ENCODE measurements around the gene SLC25A21. TPM values are rescaled to one million over a fixed set of nuclear protein-coding genes. Genes with fewer than 3 reads are reported as not detected.
"Not testable (repeated sequence)": the region's sequence is repeated elsewhere in the genome, so short reads cannot be mapped to it uniquely, and the experiment has no call there.

Gene SLC25A21
- total and polyA plus RNA-seq, 4 donors = 0.65 to 1.4 (median 1.3) TPM; not detected in 1

- no CpG with 5 or more reads among the region's 2 CpGs for WGBS, 2 donors
- H3K4me1 ChIP-seq (ENCODE audit: control insufficient read depth in 1 of 2, insufficient read depth in 2 of 2, low read length in 2 of 2); intact Hi-C loops (cut with DNase I); H3K27ac ChIP-seq (ENCODE audit: low read depth in 1 of 2, low read length in 2 of 2); H3K36me3 ChIP-seq (ENCODE audit: control insufficient read depth in 1 of 2, insufficient read depth in 2 of 2, low read length in 1 of 2); DNase-seq; H3K4me3 ChIP-seq (ENCODE audit: low read length in 2 of 2); ATAC-seq (ENCODE audit: low FRiP score); H3K27me3 ChIP-seq (ENCODE audit: control insufficient read depth in 1 of 2, insufficient read depth in 2 of 2, low read length in 1 of 2); H3K9me3 ChIP-seq (ENCODE audit: control insufficient read depth, low read length): not testable (repeated sequence)
These were observed 10.1 kb downstream of the SLC25A21 start for GRCh38 chr14:37162307-37162706.

GRCh38 chr14:37157987-37158386 is 14.4 kb downstream of the SLC25A21 start:
- H3K9me3 ChIP-seq (ENCODE audit: control insufficient read depth, low read length) = peaks cover 2% of the 10 kb centered on the region
- H3K4me1 ChIP-seq (ENCODE audit: control insufficient read depth in 1 of 2, insufficient read depth in 2 of 2, low read length in 2 of 2) = no peaks in the 10 kb centered on the region
- DNase-seq (no peak), ATAC-seq (ENCODE audit: low FRiP score) (no peak)
- no peaks in the 10 kb centered on the region for H3K27me3 ChIP-seq (ENCODE audit: control insufficient read depth in 1 of 2, insufficient read depth in 2 of 2, low read length in 1 of 2)
- H3K4me3 ChIP-seq (ENCODE audit: low read length in 2 of 2) = no peak overlapping the region
- no peaks in the 10 kb centered on the region for H3K36me3 ChIP-seq (ENCODE audit: control insufficient read depth in 1 of 2, insufficient read depth in 2 of 2, low read length in 1 of 2)
- intact Hi-C loops (cut with DNase I) = no loop called here
- no peak overlapping the region for H3K27ac ChIP-seq (ENCODE audit: low read depth in 1 of 2, low read length in 2 of 2)
- 82 to 83% methylated on average over 2 of the region's 2 CpGs for WGBS, 2 donors

GRCh38 chr14:37153483-37153882 is 18.9 kb downstream of the SLC25A21 start:
- intact Hi-C loops (cut with DNase I) = loop anchor here in 1 of 2 donors (5.0 kb wide), 1 partner anchor 601 kb away; no protein-coding TSS in a partner anchor
- H3K27me3 ChIP-seq (ENCODE audit: control insufficient read depth in 1 of 2, insufficient read depth in 2 of 2, low read length in 1 of 2) = no peaks in the 10 kb centered on the region
- 81 to 83% methylated on average over 5 of the region's 5 CpGs for WGBS, 2 donors
- H3K36me3 ChIP-seq (ENCODE audit: control insufficient read depth in 1 of 2, insufficient read depth in 2 of 2, low read length in 1 of 2) = no peaks in the 10 kb centered on the region
- no peak overlapping the region for H3K4me3 ChIP-seq (ENCODE audit: low read length in 2 of 2)
- peaks cover 2% of the 10 kb centered on the region for H3K9me3 ChIP-seq (ENCODE audit: control insufficient read depth, low read length)
- H3K4me1 ChIP-seq (ENCODE audit: control insufficient read depth in 1 of 2, insufficient read depth in 2 of 2, low read length in 2 of 2) = no peaks in the 10 kb centered on the region
- ATAC-seq (ENCODE audit: low FRiP score) (no peak), DNase-seq (no peak)
- no peak overlapping the region for H3K27ac ChIP-seq (ENCODE audit: low read depth in 1 of 2, low read length in 2 of 2)

- Histone ChIP-seq H3K36me3 (ENCODE audit: control insufficient read depth in 1 of 2, insufficient read depth in 2 of 2, low read length in 1 of 2) (no peaks in the 10 kb centered on the region), H3K4me3 (ENCODE audit: low read length in 2 of 2) (no peak overlapping the region), H3K9me3 (ENCODE audit: control insufficient read depth, low read length) (peaks cover 2% of the 10 kb centered on the region), H3K27me3 (ENCODE audit: control insufficient read depth in 1 of 2, insufficient read depth in 2 of 2, low read length in 1 of 2) (no peaks in the 10 kb centered on the region), H3K27ac (ENCODE audit: low read depth in 1 of 2, low read length in 2 of 2) (no peak overlapping the region), H3K4me1 (ENCODE audit: control insufficient read depth in 1 of 2, insufficient read depth in 2 of 2, low read length in 2 of 2) (no peaks in the 10 kb centered on the region)
- no peak for DNase-seq
- ATAC-seq (ENCODE audit: low FRiP score) = no peak
- intact Hi-C loops (cut with DNase I) = loop anchor here in 1 of 2 donors (5.0 kb wide), 1 partner anchor 601 kb away; no protein-coding TSS in a partner anchor
- 21 to 23% methylated on average over 1 of the region's 1 CpG for WGBS, 2 donors
These were observed 19.4 kb downstream of the SLC25A21 start for GRCh38 chr14:37153005-37153404.

- peak; percentile 73 for ATAC-seq (ENCODE audit: low FRiP score)
- intact Hi-C loops (cut with DNase I) = loop anchor here (2.0 to 5.0 kb wide), 2 partner anchors 504 to 598 kb away; no protein-coding TSS in a partner anchor
- H3K36me3 ChIP-seq (ENCODE audit: control insufficient read depth in 1 of 2, insufficient read depth in 2 of 2, low read length in 1 of 2) = no peaks in the 10 kb centered on the region
- no peak overlapping the region for H3K27ac ChIP-seq (ENCODE audit: low read depth in 1 of 2, low read length in 2 of 2)
- H3K4me1 ChIP-seq (ENCODE audit: control insufficient read depth in 1 of 2, insufficient read depth in 2 of 2, low read length in 2 of 2) = no peaks in the 10 kb centered on the region
- DNase-seq = no peak
- H3K27me3 ChIP-seq (ENCODE audit: control insufficient read depth in 1 of 2, insufficient read depth in 2 of 2, low read length in 1 of 2) = no peaks in the 10 kb centered on the region
- H3K4me3 ChIP-seq (ENCODE audit: low read length in 2 of 2) = no peak overlapping the region
- peaks cover 2% of the 10 kb centered on the region for H3K9me3 ChIP-seq (ENCODE audit: control insufficient read depth, low read length)
- WGBS, 2 donors = 0% methylated on average over 3 of the region's 3 CpGs
These were observed 22.0 kb downstream of the SLC25A21 start for GRCh38 chr14:37150414-37150813.

GRCh38 chr14:37147310-37147880 is 25.0 kb downstream of the SLC25A21 start:
- Histone ChIP-seq H3K4me1 (ENCODE audit: control insufficient read depth in 1 of 2, insufficient read depth in 2 of 2, low read length in 2 of 2) (peaks cover 0 to 2% of the 10 kb centered on the region in 2 donors), H3K36me3 (ENCODE audit: control insufficient read depth in 1 of 2, insufficient read depth in 2 of 2, low read length in 1 of 2) (no peaks in the 10 kb centered on the region), H3K9me3 (ENCODE audit: control insufficient read depth, low read length) (no peaks in the 10 kb centered on the region), H3K27me3 (ENCODE audit: control insufficient read depth in 1 of 2, insufficient read depth in 2 of 2, low read length in 1 of 2) (no peaks in the 10 kb centered on the region), H3K4me3 (ENCODE audit: low read length in 2 of 2) (no peak overlapping the region), H3K27ac (ENCODE audit: low read depth in 1 of 2, low read length in 2 of 2) (no peak overlapping the region)
- DNase-seq (no peak), ATAC-seq (ENCODE audit: low FRiP score) (no peak)
- intact Hi-C loops (cut with DNase I) = loop anchor here (5.0 to 10.0 kb wide), 2 partner anchors 203 to 590 kb away; no protein-coding TSS in a partner anchor
- WGBS, 2 donors = 72 to 79% methylated on average over 1 of the region's 1 CpG

GRCh38 chr14:37146438-37146837 is 26.0 kb downstream of the SLC25A21 start:
- WGBS, 2 donors = 94 to 100% methylated on average over 1 of the region's 1 CpG
- H3K4me3 ChIP-seq (ENCODE audit: low read length in 2 of 2); H3K4me1 ChIP-seq (ENCODE audit: control insufficient read depth in 1 of 2, insufficient read depth in 2 of 2, low read length in 2 of 2); ATAC-seq (ENCODE audit: low FRiP score); H3K9me3 ChIP-seq (ENCODE audit: control insufficient read depth, low read length); H3K36me3 ChIP-seq (ENCODE audit: control insufficient read depth in 1 of 2, insufficient read depth in 2 of 2, low read length in 1 of 2); H3K27me3 ChIP-seq (ENCODE audit: control insufficient read depth in 1 of 2, insufficient read depth in 2 of 2, low read length in 1 of 2); H3K27ac ChIP-seq (ENCODE audit: low read depth in 1 of 2, low read length in 2 of 2); DNase-seq: not testable (repeated sequence)
- intact Hi-C loops (cut with DNase I) = loop anchor here (5.0 to 10.0 kb wide), 2 partner anchors 202 to 589 kb away; no protein-coding TSS in a partner anchor

GRCh38 chr14:37145395-37145794 is 27.0 kb downstream of the SLC25A21 start:
- Histone ChIP-seq H3K4me1 (ENCODE audit: control insufficient read depth in 1 of 2, insufficient read depth in 2 of 2, low read length in 2 of 2) (peaks cover 0 to 2% of the 10 kb centered on the region in 2 donors), H3K9me3 (ENCODE audit: control insufficient read depth, low read length) (no peaks in the 10 kb centered on the region), H3K27me3 (ENCODE audit: control insufficient read depth in 1 of 2, insufficient read depth in 2 of 2, low read length in 1 of 2) (no peaks in the 10 kb centered on the region), H3K4me3 (ENCODE audit: low read length in 2 of 2) (no peak overlapping the region), H3K27ac (ENCODE audit: low read depth in 1 of 2, low read length in 2 of 2) (no peak overlapping the region), H3K36me3 (ENCODE audit: control insufficient read depth in 1 of 2, insufficient read depth in 2 of 2, low read length in 1 of 2) (no peaks in the 10 kb centered on the region)
- no peak for DNase-seq
- intact Hi-C loops (cut with DNase I) = loop anchor here (5.0 to 10.0 kb wide), 2 partner anchors 201 to 588 kb away; no protein-coding TSS in a partner anchor
- ATAC-seq (ENCODE audit: low FRiP score) = no peak

- no peaks in the 10 kb centered on the region for H3K9me3 ChIP-seq (ENCODE audit: control insufficient read depth, low read length)
- no peak overlapping the region for H3K4me3 ChIP-seq (ENCODE audit: low read length in 2 of 2)
- intact Hi-C loops (cut with DNase I) = loop anchor here (5.0 to 10.0 kb wide), 2 partner anchors 200 to 588 kb away; no protein-coding TSS in a partner anchor
- H3K4me1 ChIP-seq (ENCODE audit: control insufficient read depth in 1 of 2, insufficient read depth in 2 of 2, low read length in 2 of 2) = peaks cover 0 to 2% of the 10 kb centered on the region in 2 donors
- DNase-seq (no peak), ATAC-seq (ENCODE audit: low FRiP score) (no peak)
- H3K27me3 ChIP-seq (ENCODE audit: control insufficient read depth in 1 of 2, insufficient read depth in 2 of 2, low read length in 1 of 2) = no peaks in the 10 kb centered on the region
- no peak overlapping the region for H3K27ac ChIP-seq (ENCODE audit: low read depth in 1 of 2, low read length in 2 of 2)
- no peaks in the 10 kb centered on the region for H3K36me3 ChIP-seq (ENCODE audit: control insufficient read depth in 1 of 2, insufficient read depth in 2 of 2, low read length in 1 of 2)
- 93% methylated on average over 3 of the region's 3 CpGs for WGBS, 2 donors
These were observed 27.6 kb downstream of the SLC25A21 start for GRCh38 chr14:37144729-37145363.

Data from aorta (tissue), 5 donors.